ENCODE data around the gene HTRA3.

GRCh38 chr4:8259743-8260430 lies 9.7 kb upstream of the HTRA3 start:
- TF ChIP-seq, protein P1, sequence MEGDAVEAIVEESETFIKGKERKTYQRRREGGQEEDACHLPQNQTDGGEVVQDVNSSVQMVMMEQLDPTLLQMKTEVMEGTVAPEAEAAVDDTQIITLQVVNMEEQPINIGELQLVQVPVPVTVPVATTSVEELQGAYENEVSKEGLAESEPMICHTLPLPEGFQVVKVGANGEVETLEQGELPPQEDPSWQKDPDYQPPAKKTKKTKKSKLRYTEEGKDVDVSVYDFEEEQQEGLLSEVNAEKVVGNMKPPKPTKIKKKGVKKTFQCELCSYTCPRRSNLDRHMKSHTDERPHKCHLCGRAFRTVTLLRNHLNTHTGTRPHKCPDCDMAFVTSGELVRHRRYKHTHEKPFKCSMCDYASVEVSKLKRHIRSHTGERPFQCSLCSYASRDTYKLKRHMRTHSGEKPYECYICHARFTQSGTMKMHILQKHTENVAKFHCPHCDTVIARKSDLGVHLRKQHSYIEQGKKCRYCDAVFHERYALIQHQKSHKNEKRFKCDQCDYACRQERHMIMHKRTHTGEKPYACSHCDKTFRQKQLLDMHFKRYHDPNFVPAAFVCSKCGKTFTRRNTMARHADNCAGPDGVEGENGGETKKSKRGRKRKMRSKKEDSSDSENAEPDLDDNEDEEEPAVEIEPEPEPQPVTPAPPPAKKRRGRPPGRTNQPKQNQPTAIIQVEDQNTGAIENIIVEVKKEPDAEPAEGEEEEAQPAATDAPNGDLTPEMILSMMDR (IDR thresholded peaks at IDR 0.05 in 8 of 11, conservative IDR thresholded peaks at IDR 0.05 in 3 of 11), result no peak
- TF ChIP-seq POLR2AphosphoS5 (IDR thresholded peaks at IDR 0.05) (no peak), POLR2A (IDR thresholded peaks at IDR 0.05) (no peak)
